Measurements from ENCODE around the gene ANKRD23.

Gene ANKRD23

GRCh38 chr2:96826546-96827278 is 17.1 kb downstream of the ANKRD23 start:
- no peak for DNase-seq
- Histone ChIP-seq H3K79me2 (ENCODE audit: control insufficient read depth, insufficient read depth, low read length) (peaks cover 3% of the 10 kb centered on the region), H3K4me1 (ENCODE audit: control insufficient read depth, low read depth, low read length) (no peaks in the 10 kb centered on the region), H3K18ac (ENCODE audit: low read length) (no peak overlapping the region), H3K4ac (ENCODE audit: low read depth, low read length) (no peak overlapping the region), H2BK120ac (ENCODE audit: low read depth, low read length) (no peak overlapping the region), H3K56ac (ENCODE audit: low read length) (no peak overlapping the region), H3K23ac (ENCODE audit: low read length) (no peak overlapping the region), H4K5ac (ENCODE audit: low read length) (no peak overlapping the region), H3K27ac (ENCODE audit: low read depth, low read length) (no peak overlapping the region), H2BK5ac (ENCODE audit: low read length) (no peak overlapping the region), H2BK15ac (replicated peaks; ENCODE audit: low read depth) (no peak overlapping the region), H3K4me3 (ENCODE audit: low read length) (no peak overlapping the region), H3K27me3 (ENCODE audit: insufficient read depth, low read length, poor library complexity) (no peaks in the 10 kb centered on the region), H3K4me2 (ENCODE audit: low read length) (no peak overlapping the region), H4K8ac (ENCODE audit: low read depth, low read length) (no peak overlapping the region), H2AK5ac (ENCODE audit: low read length) (no peak overlapping the region), H3K9ac (ENCODE audit: low read length) (no peak overlapping the region), H3K36me3 (ENCODE audit: control insufficient read depth, insufficient read depth, low read length) (peaks cover 4% of the 10 kb centered on the region), H3K79me1 (ENCODE audit: low read length) (peaks cover 6% of the 10 kb centered on the region)
- WGBS (ENCODE audit: extremely low coverage, insufficient coverage, low lambda C conversion rate), result no CpG with 5 or more reads among the region's 22 CpGs

GRCh38 chr2:96825057-96825456 is 18.8 kb downstream of the ANKRD23 start:
- peaks cover 12% of the 10 kb centered on the region for H3K79me1 ChIP-seq (ENCODE audit: low read length)
- no peak overlapping the region for H3K27ac ChIP-seq (ENCODE audit: low read depth, low read length)
- H3K36me3 ChIP-seq (ENCODE audit: control insufficient read depth, insufficient read depth, low read length), result peaks cover 4% of the 10 kb centered on the region
- no peak overlapping the region for H3K56ac ChIP-seq (ENCODE audit: low read length)
- WGBS (ENCODE audit: extremely low coverage, insufficient coverage, low lambda C conversion rate), result no CpG with 5 or more reads among the region's 14 CpGs
- no peak overlapping the region for H3K4me2 ChIP-seq (ENCODE audit: low read length)
- H2BK120ac ChIP-seq (ENCODE audit: low read depth, low read length), result no peak overlapping the region
- H2BK5ac ChIP-seq (ENCODE audit: low read length), result no peak overlapping the region
- H4K5ac ChIP-seq (ENCODE audit: low read length), result no peak overlapping the region
- H3K9ac ChIP-seq (ENCODE audit: low read length), result no peak overlapping the region
- no peak overlapping the region for H3K23ac ChIP-seq (ENCODE audit: low read length)
- DNase-seq, result no peak
- no peak overlapping the region for H3K4ac ChIP-seq (ENCODE audit: low read depth, low read length)
- no peak overlapping the region for H2BK15ac ChIP-seq (replicated peaks; ENCODE audit: low read depth)
- H3K18ac ChIP-seq (ENCODE audit: low read length), result no peak overlapping the region
- no peaks in the 10 kb centered on the region for H3K4me1 ChIP-seq (ENCODE audit: control insufficient read depth, low read depth, low read length)
- H4K8ac ChIP-seq (ENCODE audit: low read depth, low read length), result no peak overlapping the region
- H3K4me3 ChIP-seq (ENCODE audit: low read length), result no peak overlapping the region
- H3K79me2 ChIP-seq (ENCODE audit: control insufficient read depth, insufficient read depth, low read length), result peaks cover 15% of the 10 kb centered on the region
- H2AK5ac ChIP-seq (ENCODE audit: low read length), result no peak overlapping the region
- H3K27me3 ChIP-seq (ENCODE audit: insufficient read depth, low read length, poor library complexity), result no peaks in the 10 kb centered on the region

GRCh38 chr2:96824079-96824870 is 19.5 kb downstream of the ANKRD23 start:
- H4K5ac ChIP-seq (ENCODE audit: low read length), result no peak overlapping the region
- no peak overlapping the region for H2BK120ac ChIP-seq (ENCODE audit: low read depth, low read length)
- no peak overlapping the region for H2BK15ac ChIP-seq (replicated peaks; ENCODE audit: low read depth)
- WGBS (ENCODE audit: extremely low coverage, insufficient coverage, low lambda C conversion rate), result no CpG with 5 or more reads among the region's 6 CpGs
- H3K79me1 ChIP-seq (ENCODE audit: low read length), result peaks cover 15% of the 10 kb centered on the region
- no peak overlapping the region for H3K4ac ChIP-seq (ENCODE audit: low read depth, low read length)
- H3K56ac ChIP-seq (ENCODE audit: low read length), result no peak overlapping the region
- H3K36me3 ChIP-seq (ENCODE audit: control insufficient read depth, insufficient read depth, low read length), result peaks cover 4% of the 10 kb centered on the region
- H3K18ac ChIP-seq (ENCODE audit: low read length), result no peak overlapping the region
- no peak overlapping the region for H3K4me3 ChIP-seq (ENCODE audit: low read length)
- no peak overlapping the region for H4K8ac ChIP-seq (ENCODE audit: low read depth, low read length)
- DNase-seq, result no peak
- H3K27me3 ChIP-seq (ENCODE audit: insufficient read depth, low read length, poor library complexity), result no peaks in the 10 kb centered on the region
- H3K4me1 ChIP-seq (ENCODE audit: control insufficient read depth, low read depth, low read length), result peaks cover under 1% of the 10 kb centered on the region
- H2BK5ac ChIP-seq (ENCODE audit: low read length), result no peak overlapping the region
- H3K23ac ChIP-seq (ENCODE audit: low read length), result no peak overlapping the region
- H3K4me2 ChIP-seq (ENCODE audit: low read length), result no peak overlapping the region
- no peak overlapping the region for H2AK5ac ChIP-seq (ENCODE audit: low read length)
- H3K27ac ChIP-seq (ENCODE audit: low read depth, low read length), result no peak overlapping the region
- H3K9ac ChIP-seq (ENCODE audit: low read length), result no peak overlapping the region
- H3K79me2 ChIP-seq (ENCODE audit: control insufficient read depth, insufficient read depth, low read length), result peaks cover 20% of the 10 kb centered on the region

- H3K23ac ChIP-seq (ENCODE audit: low read length), result no peak overlapping the region
- no peak overlapping the region for H2BK5ac ChIP-seq (ENCODE audit: low read length)
- peaks cover 28% of the 10 kb centered on the region for H3K79me2 ChIP-seq (ENCODE audit: control insufficient read depth, insufficient read depth, low read length)
- no peak overlapping the region for H3K4me3 ChIP-seq (ENCODE audit: low read length)
- peaks cover 2% of the 10 kb centered on the region for H3K36me3 ChIP-seq (ENCODE audit: control insufficient read depth, insufficient read depth, low read length)
- DNase-seq, result no peak
- no peak overlapping the region for H2AK5ac ChIP-seq (ENCODE audit: low read length)
- H2BK15ac ChIP-seq (replicated peaks; ENCODE audit: low read depth), result no peak overlapping the region
- H2BK120ac ChIP-seq (ENCODE audit: low read depth, low read length), result no peak overlapping the region
- no peak overlapping the region for H3K4me2 ChIP-seq (ENCODE audit: low read length)
- peaks cover 23% of the 10 kb centered on the region for H3K79me1 ChIP-seq (ENCODE audit: low read length)
- H3K18ac ChIP-seq (ENCODE audit: low read length), result no peak overlapping the region
- WGBS (ENCODE audit: extremely low coverage, insufficient coverage, low lambda C conversion rate), result no CpG with 5 or more reads among the region's 11 CpGs
- no peak overlapping the region for H3K56ac ChIP-seq (ENCODE audit: low read length)
- H3K4ac ChIP-seq (ENCODE audit: low read depth, low read length), result no peak overlapping the region
- H3K9ac ChIP-seq (ENCODE audit: low read length), result no peak overlapping the region
- H3K27me3 ChIP-seq (ENCODE audit: insufficient read depth, low read length, poor library complexity), result no peaks in the 10 kb centered on the region
- H3K27ac ChIP-seq (ENCODE audit: low read depth, low read length), result no peak overlapping the region
- no peak overlapping the region for H4K8ac ChIP-seq (ENCODE audit: low read depth, low read length)
- H3K4me1 ChIP-seq (ENCODE audit: control insufficient read depth, low read depth, low read length), result peaks cover 5% of the 10 kb centered on the region
- no peak overlapping the region for H4K5ac ChIP-seq (ENCODE audit: low read length)
Observed at GRCh38 chr2:96823198-96823597, 20.6 kb downstream of the ANKRD23 start.

- Histone ChIP-seq H3K4me3 (ENCODE audit: low read length) (no peak overlapping the region), H3K4me1 (ENCODE audit: control insufficient read depth, low read depth, low read length) (peaks cover 6% of the 10 kb centered on the region)
- WGBS (ENCODE audit: extremely low coverage, insufficient coverage, low lambda C conversion rate), result no CpG with 5 or more reads among the region's 4 CpGs
Observed at GRCh38 chr2:96822786-96823185, 21.0 kb downstream of the ANKRD23 start.

More at GRCh38 chr2:96822786-96823185, 21.0 kb downstream of the ANKRD23 start:
- Histone ChIP-seq H4K5ac (ENCODE audit: low read length) (no peak overlapping the region), H3K23ac (ENCODE audit: low read length) (no peak overlapping the region), H3K79me1 (ENCODE audit: low read length) (peaks cover 23% of the 10 kb centered on the region), H2BK15ac (replicated peaks; ENCODE audit: low read depth) (no peak overlapping the region), H3K27me3 (ENCODE audit: insufficient read depth, low read length, poor library complexity) (no peaks in the 10 kb centered on the region), H3K4ac (ENCODE audit: low read depth, low read length) (no peak overlapping the region), H3K9ac (ENCODE audit: low read length) (no peak overlapping the region), H3K56ac (ENCODE audit: low read length) (no peak overlapping the region), H3K27ac (ENCODE audit: low read depth, low read length) (no peak overlapping the region), H2BK120ac (ENCODE audit: low read depth, low read length) (no peak overlapping the region), H4K8ac (ENCODE audit: low read depth, low read length) (no peak overlapping the region), H3K79me2 (ENCODE audit: control insufficient read depth, insufficient read depth, low read length) (peaks cover 30% of the 10 kb centered on the region), H3K4me2 (ENCODE audit: low read length) (no peak overlapping the region), H3K18ac (ENCODE audit: low read length) (no peak overlapping the region), H2BK5ac (ENCODE audit: low read length) (no peak overlapping the region), H2AK5ac (ENCODE audit: low read length) (no peak overlapping the region), H3K36me3 (ENCODE audit: control insufficient read depth, insufficient read depth, low read length) (peaks cover 2% of the 10 kb centered on the region)
- DNase-seq, result no peak
